SH-SY5Y (cell line): ENCODE data around the gene SLCO4C1.

ENCODE experiments used
- GATA2 ChIP-seq: IDR thresholded peaks from 2 replicates; pipeline ENCODE4 v1.6.1; 2011; ENCODE audit warnings: mild to moderate bottlenecking, low read depth, low read length
- GATA3 ChIP-seq: IDR thresholded peaks from 2 replicates; pipeline ENCODE4 v1.6.1; 2011; ENCODE audit warnings: low read depth, mild to moderate bottlenecking, low read length, moderate library complexity

The SLCO4C1 gene

GRCh38 chr5:102296178-102296817, at the start of gene SLCO4C1:
TSS of gene SLCO4C1 (minus strand) at chr5:102296284. CDS start at chr5:102296262, 22 bp downstream.
- TF ChIP-seq GATA2 (no peak), GATA3 (no peak)

- TF ChIP-seq GATA2 (peak; percentile 69; the same call in 1 of the 2 replicates), GATA3 (peak; percentile 68)
Measured at GRCh38 chr5:102341681-102342288, 45.7 kb upstream of the SLCO4C1 start.

- TF ChIP-seq GATA2 (no peak), GATA3 (no peak)
Measured at GRCh38 chr5:102324714-102325113, 28.6 kb upstream of the SLCO4C1 start.

GRCh38 chr5:102314328-102314727, 18.2 kb upstream of the SLCO4C1 start:
- TF ChIP-seq GATA3 (no peak), GATA2 (no peak)

- TF ChIP-seq GATA2 (peak; percentile 99), GATA3 (peak; percentile 91)
Measured at GRCh38 chr5:102313912-102314311, 17.8 kb upstream of the SLCO4C1 start.

- TF ChIP-seq GATA3 (no peak), GATA2 (no peak)
Measured at GRCh38 chr5:102312586-102313370, 16.7 kb upstream of the SLCO4C1 start.

- TF ChIP-seq GATA3: no peak
Measured at GRCh38 chr5:102309586-102309985, 13.5 kb upstream of the SLCO4C1 start.

- TF ChIP-seq GATA2: no peak
- no peak for TF ChIP-seq GATA3
Measured at GRCh38 chr5:102307232-102307631, 11.1 kb upstream of the SLCO4C1 start.

- TF ChIP-seq GATA2 (peak; percentile 27; the same call in 1 of the 2 replicates), GATA3 (no peak)
Measured at GRCh38 chr5:102306121-102306520, 10.0 kb upstream of the SLCO4C1 start.

GRCh38 chr5:102295534-102296177, 428 bp downstream of the SLCO4C1 start:
- no peak for TF ChIP-seq GATA2
- no peak for TF ChIP-seq GATA3

- TF ChIP-seq GATA3 (no peak), GATA2 (no peak)
Measured at GRCh38 chr5:102294886-102295395, 1.1 kb downstream of the SLCO4C1 start.

- no peak for TF ChIP-seq GATA3
- no peak for TF ChIP-seq GATA2
Measured at GRCh38 chr5:102290004-102290403, 6.1 kb downstream of the SLCO4C1 start.

- TF ChIP-seq GATA2: no peak
- no peak for TF ChIP-seq GATA3
Measured at GRCh38 chr5:102289251-102289899, 6.7 kb downstream of the SLCO4C1 start.

GRCh38 chr5:102288630-102289029, 7.5 kb downstream of the SLCO4C1 start:
- no peak for TF ChIP-seq GATA2

GRCh38 chr5:102286476-102286875, 9.6 kb downstream of the SLCO4C1 start:
- TF ChIP-seq GATA3 (no peak), GATA2 (no peak)
